Measurements from ENCODE around the gene CGB8.
"Not testable (repeated sequence)": the region's sequence is repeated elsewhere in the genome, so short reads cannot be mapped to it uniquely, and the experiment has no call there.

CGB8 gene

DNA sequence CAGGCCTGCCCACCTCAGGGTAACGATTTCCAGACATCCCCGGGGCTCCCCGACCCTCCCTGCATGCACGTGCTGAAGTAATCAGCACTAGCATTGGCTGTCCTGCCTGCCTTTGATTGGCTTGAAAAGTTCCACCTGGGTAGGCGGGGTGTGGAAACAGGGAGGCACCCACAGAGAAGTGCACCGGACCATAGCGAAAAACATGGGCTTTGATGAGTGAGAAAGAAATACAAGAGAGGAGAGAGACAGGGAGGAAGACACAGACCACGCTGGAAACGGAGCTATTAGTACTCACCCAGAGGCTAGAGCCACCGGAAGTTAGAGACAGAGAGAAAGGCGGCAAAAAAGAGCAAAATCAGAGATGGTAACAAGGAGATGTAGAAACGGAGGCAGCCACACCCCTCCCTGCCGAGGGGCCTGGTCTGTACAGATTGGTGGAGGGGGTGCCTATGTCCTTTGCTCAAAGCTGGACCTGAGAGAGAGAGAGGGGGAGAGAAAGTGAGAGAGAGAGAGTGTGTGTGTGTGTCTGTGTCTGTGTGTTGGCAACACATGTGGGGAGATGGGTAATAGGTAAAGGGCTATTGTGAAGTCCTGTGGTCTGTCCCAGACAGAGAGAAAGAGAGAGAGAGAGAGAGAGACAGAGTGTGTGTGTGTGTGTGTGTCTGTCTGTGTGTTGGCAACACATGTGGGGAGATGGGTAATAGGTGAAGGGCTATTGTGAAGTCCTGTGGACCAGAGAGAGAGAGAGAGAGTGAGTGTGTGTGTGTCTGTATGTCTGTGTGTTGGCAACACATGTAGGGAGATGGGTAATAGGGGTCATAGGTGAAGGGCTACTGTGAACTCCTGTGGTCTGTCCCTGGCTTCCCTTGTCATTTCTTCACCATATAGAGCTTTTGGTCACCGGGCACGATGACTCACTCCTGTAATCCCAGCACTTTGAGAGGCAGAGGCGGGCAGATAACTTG lies 27.7 kb downstream of the CGB8 start:
- TF ChIP-seq CTCF (IDR thresholded peaks at IDR 0.05; ENCODE audit: low read depth, low read length, missing control alignments): no peak
- no peak overlapping the region for H3K4me3 ChIP-seq (replicated peaks; ENCODE audit: low read depth, low read length)
- DNase-seq (ENCODE audit: extremely low read depth, low read depth): no peak

DNA sequence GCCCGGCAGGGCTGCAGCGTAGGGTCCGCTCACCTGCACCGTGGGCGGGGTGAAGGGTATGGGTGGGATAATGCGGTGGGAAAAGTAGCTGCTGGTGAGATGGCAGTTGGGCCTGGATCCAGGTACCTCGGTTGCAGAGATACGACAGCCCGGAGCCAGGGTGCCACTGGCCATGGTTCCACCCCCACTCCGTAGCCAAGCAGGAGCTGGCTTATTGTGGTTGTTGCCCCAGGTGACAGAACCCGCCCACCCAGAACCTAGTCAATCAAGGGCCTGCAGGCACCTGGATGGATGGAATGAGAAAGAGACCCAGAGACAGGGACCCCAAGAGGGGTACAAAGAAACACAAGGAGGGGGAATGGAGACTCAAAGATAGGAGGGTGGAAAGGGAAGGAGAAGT lies 28.6 kb downstream of the CGB8 start:
- DNase-seq (ENCODE audit: extremely low read depth, low read depth): no peak
- no peak overlapping the region for H3K4me3 ChIP-seq (replicated peaks; ENCODE audit: low read depth, low read length)
- no peak for TF ChIP-seq CTCF (IDR thresholded peaks at IDR 0.05; ENCODE audit: low read depth, low read length, missing control alignments)

GRCh38 chr19:49019242-49019932 lies 29.5 kb downstream of the CGB8 start:
- DNase-seq (ENCODE audit: extremely low read depth, low read depth): no peak
- no peak for TF ChIP-seq CTCF (IDR thresholded peaks at IDR 0.05; ENCODE audit: low read depth, low read length, missing control alignments)
- H3K4me3 ChIP-seq (replicated peaks; ENCODE audit: low read depth, low read length): no peak overlapping the region; the same call in 1 of the 2 replicates

GRCh38 chr19:49018388-49019241 lies 30.3 kb downstream of the CGB8 start:
- peak overlapping the region; percentile 29 for H3K4me3 ChIP-seq (replicated peaks; ENCODE audit: low read depth, low read length)
- DNase-seq (ENCODE audit: extremely low read depth, low read depth): not testable (repeated sequence)

- DNase-seq (ENCODE audit: extremely low read depth, low read depth): peak; percentile 26
- peak; percentile 39 for TF ChIP-seq CTCF (IDR thresholded peaks at IDR 0.05; ENCODE audit: low read depth, low read length, missing control alignments)
- H3K4me3 ChIP-seq (replicated peaks; ENCODE audit: low read depth, low read length): peak overlapping the region; percentile 29
Observed at GRCh38 chr19:49017666-49018351, 31.1 kb downstream of the CGB8 start.

- no peak for TF ChIP-seq CTCF (IDR thresholded peaks at IDR 0.05; ENCODE audit: low read depth, low read length, missing control alignments)
- no peak for DNase-seq (ENCODE audit: extremely low read depth, low read depth)
- peak within 1 kb of the TSS; percentile 29 for H3K4me3 ChIP-seq (replicated peaks; ENCODE audit: low read depth, low read length)
Observed at GRCh38 chr19:49017041-49017665, 31.8 kb downstream of the CGB8 start, which contains the start of gene LHB. TSS of gene LHB (minus strand) at chr19:49017091. CDS start at chr19:49017081, 10 bp downstream.
